ENCODE measurements around the gene FBXL16. TPM values are rescaled to one million over a fixed set of nuclear protein-coding genes. Genes with fewer than 3 reads are reported as not detected.

Gene FBXL16
- total and polyA plus RNA-seq, 2 donors (not counting 3 experiments of a cell fraction or from before 2014, with no cell fraction given) = 0.07 to 0.22 TPM

- Histone ChIP-seq H3K36me3 (ENCODE audit: control insufficient read depth in 2 of 2, extremely low read depth in 1 of 2, insufficient read depth in 2 of 2, low read length in 2 of 2) (peaks cover 5 to 35% of the 10 kb centered on the region in 2 experiments), H3K9me1 (replicated peaks; ENCODE audit: control insufficient read depth, extremely low read depth, insufficient read depth, low read length) (no peaks in the 10 kb centered on the region), H4K20me1 (replicated peaks; ENCODE audit: control insufficient read depth, extremely low read depth, insufficient read depth, low read length) (no peaks in the 10 kb centered on the region), H3K4me1 (ENCODE audit: control insufficient read depth, extremely low read depth, insufficient read depth, low read length) (no peaks in the 10 kb centered on the region), H3K9ac (replicated peaks; ENCODE audit: extremely low read depth, insufficient read depth, low read length) (no peak overlapping the region), H3K27me3 (ENCODE audit: control insufficient read depth in 2 of 2, insufficient read depth in 2 of 2, low read length in 2 of 2) (no peaks in the 10 kb centered on the region), H3K27ac (ENCODE audit: insufficient read depth, low read depth, low read length) (no peak overlapping the region), H3K4me3 (replicated peaks in 1 of 3; ENCODE audit: insufficient read depth in 1 of 3, low read depth in 1 of 3, low read length in 3 of 3) (no peak overlapping the region), H3K79me2 (ENCODE audit: control insufficient read depth, insufficient read depth, low read length) (peaks cover 18% of the 10 kb centered on the region), H2AFZ (ENCODE audit: low read depth, low read length) (no peak overlapping the region), H3K9me3 (replicated peaks; ENCODE audit: control insufficient read depth, insufficient read depth, low read length) (no peaks in the 10 kb centered on the region), H3K4me2 (ENCODE audit: insufficient read depth, low read length) (no peak overlapping the region)
- CTCF ChIA-PET = no interaction called here
- TF ChIP-seq, protein P1, sequence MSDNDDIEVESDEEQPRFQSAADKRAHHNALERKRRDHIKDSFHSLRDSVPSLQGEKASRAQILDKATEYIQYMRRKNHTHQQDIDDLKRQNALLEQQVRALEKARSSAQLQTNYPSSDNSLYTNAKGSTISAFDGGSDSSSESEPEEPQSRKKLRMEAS (IDR thresholded peaks at IDR 0.05; ENCODE audit: insufficient read depth, insufficient read length) = no peak
- TF ChIP-seq POLR2AphosphoS5 (IDR thresholded peaks at IDR 0.05; ENCODE audit: insufficient read depth, low read depth, low read length) (no peak), FOS (IDR thresholded peaks at IDR 0.05; ENCODE audit: borderline replicate concordance, insufficient read depth, low read length) (no peak), MYC (IDR thresholded peaks at IDR 0.05; ENCODE audit: low read depth, low read length) (no peak), EZH2 (IDR thresholded peaks at IDR 0.05; ENCODE audit: borderline replicate concordance, low read depth, low read length, severe bottlenecking) (no peak), GATA2 (IDR thresholded peaks at IDR 0.05; ENCODE audit: insufficient read depth, insufficient read length, low read depth, low read length) (no peak), CTCF (IDR thresholded peaks at IDR 0.05; ENCODE audit: extremely low read depth in 1 of 2, insufficient read depth in 1 of 2, low read depth in 1 of 2, low read length in 2 of 2) (no peak), POLR2A (IDR thresholded peaks at IDR 0.05; ENCODE audit: low read depth, low read length) (no peak), JUN (IDR thresholded peaks at IDR 0.05; ENCODE audit: borderline replicate concordance, insufficient read depth, insufficient read length, low read depth) (no peak)
- dilution Hi-C loops (cut with MboI; ENCODE audit: extremely low pct_ligation_motif_present, low sequenced_read_pairs) (no loop called here), intact Hi-C loops (cut with micrococcal nuclease) (no loop called here)
- BruUV-seq (replicated peaks) = no TSS peak
- POLR2A ChIA-PET = no interaction called here
- DNase-seq (ENCODE audit: low read depth, low spot score) (no peak), FAIRE-seq (no peak)
These were observed 33.2 kb downstream of the FBXL16 start for GRCh38 chr16:672371-672770.
